GM12878 (cell line): ENCODE results near the gene MSANTD2. TPM values are rescaled to one million over a fixed set of nuclear protein-coding genes. Genes with fewer than 3 reads are reported as not detected.

Experiments used
- CHD4 ChIP-seq: fragments of 200-600 bp; sonication (generic); IDR thresholded peaks from 2 replicates; pipeline ENCODE4 v1.6.1; 2016; ENCODE audit warnings: mild to moderate bottlenecking
- CREM ChIP-seq: IDR thresholded peaks from 2 replicates; pipeline ENCODE4 v1.6.1; 2014; ENCODE audit warnings: antibody characterized with exemption, low read depth
- ETV6 ChIP-seq, 2 experiments: fragments of 450-650 bp in 1 of 2; IDR thresholded peaks in 1 of 2; conservative IDR thresholded peaks in 1 of 2; 2 replicates each; pipeline ENCODE4 v1.6.1; 2014; ENCODE audit warnings: antibody characterized with exemption in 1 of 2, borderline replicate concordance in 1 of 2, low read depth in 1 of 2, mild to moderate bottlenecking in 1 of 2, moderate library complexity in 1 of 2
- GABPA ChIP-seq: IDR thresholded peaks from 2 replicates; pipeline ENCODE4 v1.6.1; 2014; ENCODE audit warnings: antibody characterized with exemption, low read depth, mild to moderate bottlenecking, inconsistent platforms
- HDAC2 ChIP-seq: fragments of 200-600 bp; sonication (generic); IDR thresholded peaks from 2 replicates; pipeline ENCODE4 v1.6.1; 2017
- IRF5 ChIP-seq: fragments of 450-650 bp; IDR thresholded peaks from 2 replicates; pipeline ENCODE4 v1.6.1; 2017; ENCODE audit warnings: borderline replicate concordance
- STAT3 ChIP-seq: IDR thresholded peaks from 2 replicates; pipeline ENCODE4 v1.6.1; 2011; ENCODE audit warnings: low read depth, low read length, improper control_type of control experiment
- USF1 ChIP-seq: IDR thresholded peaks from 2 replicates; pipeline ENCODE4 v1.6.1; 2011; ENCODE audit warnings: borderline replicate concordance, low read depth, mild to moderate bottlenecking, moderate library complexity, mixed read lengths, low read length; ENCODE audit not compliant: insufficient read depth; ENCODE audit errors: extremely low read length
- ZNF217 ChIP-seq: fragments of 450-650 bp; IDR thresholded peaks from 2 replicates; pipeline ENCODE4 v1.6.1; 2017; ENCODE audit warnings: antibody characterized with exemption, mild to moderate bottlenecking
- polyA plus RNA-seq, 11 experiments: library from polyadenylated mRNA; depleted of rRNA in 4 of 11; unstranded in 6 of 11; stranded (reverse) in 5 of 11; fragments of >200 nt; fragmentation: Nextera tagmentation in 4 of 11; fragmentation: Illumina TruSeq in 1 of 11; extraction: Ambion mirVana in 4 of 11; extraction: Trizol in 1 of 11; gene quantifications; 1 replicate in 1 of 11; 2 replicates in 10 of 11; pipeline versions ENCODE4 v1.2.1 to v1.2.3, GENCODE V29; 2011 to 2016; ENCODE audit warnings: inconsistent platforms in 2 of 11, missing spikeins in 2 of 11, low read depth in 1 of 11
- total RNA-seq, 4 experiments: library from RNA; depleted of rRNA in 3 of 4; stranded (reverse); fragments of >200 nt in 3 of 4; fragmentation: Illumina TruSeq in 1 of 4; extraction: Trizol in 1 of 4; gene quantifications; 2 replicates each; pipeline versions ENCODE4 v1.2.1 to v1.2.3, GENCODE V29; 2013 to 2021

The MSANTD2 gene
- total and polyA plus RNA-seq, 10 of the 15 experiments (the other 5 are each of a cell fraction or from before 2014, with no cell fraction given), result 3.0 to 12.4 (median 8.0) TPM

- TF ChIP-seq IRF5 (no peak), CREM (no peak), CHD4 (no peak), STAT3 (no peak), GABPA (no peak), ZNF217 (no peak), USF1 (no peak), HDAC2 (no peak), ETV6 (conservative IDR thresholded peaks at IDR 0.05 in 1 of 2, IDR thresholded peaks at IDR 0.05 in 1 of 2; ENCODE audit: borderline replicate concordance in 1 of 2, low read depth in 1 of 2) (no peak)
Observed at GRCh38 chr11:124752471-124753102, 47.6 kb downstream of the MSANTD2 start (continued).
